HepG2 (cell line): ENCODE measurements around the gene PIEZO1. TPM values are rescaled to one million over a fixed set of nuclear protein-coding genes. Genes with fewer than 3 reads are reported as not detected.

Experiments
- ATF7 ChIP-seq, 2 experiments: fragments of 450-650 bp in 1 of 2; sonication (generic) in 1 of 2; formaldehyde crosslinking in 1 of 2; IDR thresholded peaks; 2 replicates each; pipeline versions ENCODE4 v1.4.0 to v1.6.1; 2016 to 2020; ENCODE audit warnings: antibody characterized with exemption in 1 of 2, mild to moderate bottlenecking in 1 of 2, missing genetic modification reagents in 1 of 2
- CENPBD1 ChIP-seq: sonication (generic); formaldehyde crosslinking; IDR thresholded peaks from 2 replicates; pipeline ENCODE4 v1.8.0; 2022; ENCODE audit warnings: missing genetic modification reagents, low read depth, mild to moderate bottlenecking, borderline replicate concordance
- CENPX ChIP-seq: sonication (generic); formaldehyde crosslinking; IDR thresholded peaks from 2 replicates; pipeline ENCODE4 v1.9.0; 2021; ENCODE audit warnings: mild to moderate bottlenecking, missing genetic modification reagents, moderate library complexity
- HMG20B ChIP-seq: conservative IDR thresholded peaks from 2 replicates; pipeline ENCODE4 v1.6.1; 2016; ENCODE audit warnings: missing genetic modification reagents, missing compliant biosample characterization
- HNRNPL ChIP-seq: fragments of 200-400 bp; formaldehyde crosslinking; IDR thresholded peaks from 2 replicates; pipeline ENCODE4 v1.6.1; 2017; ENCODE audit warnings: mild to moderate bottlenecking, low read depth, low read length
- IKZF1 ChIP-seq: fragments of 450-650 bp; IDR thresholded peaks from 2 replicates; pipeline ENCODE4 v1.7.1; 2016
- KAT8 ChIP-seq: IDR thresholded peaks from 2 replicates; pipeline ENCODE4 v1.6.1; 2016; ENCODE audit warnings: missing genetic modification reagents, missing compliant biosample characterization
- KLF6 ChIP-seq: IDR thresholded peaks from 2 replicates; pipeline ENCODE4 v1.8.0; 2016; ENCODE audit warnings: missing biosample characterization, missing genetic modification reagents
- MED13 ChIP-seq: sonication (generic); formaldehyde crosslinking; IDR thresholded peaks from 2 replicates; pipeline ENCODE4 v1.5.0; 2020; ENCODE audit warnings: missing genetic modification reagents
- MED8 ChIP-seq: sonication (generic); formaldehyde crosslinking; IDR thresholded peaks from 2 replicates; pipeline ENCODE4 v1.8.1; 2023; ENCODE audit warnings: mild to moderate bottlenecking, missing genetic modification reagents; ENCODE audit not compliant: insufficient replicate concordance
- MIER3 ChIP-seq: IDR thresholded peaks from 2 replicates; pipeline ENCODE4 v1.6.1; 2016; ENCODE audit warnings: missing compliant biosample characterization, borderline replicate concordance
- PITX1 ChIP-seq: sonication (generic); formaldehyde crosslinking; IDR thresholded peaks from 2 replicates; pipeline ENCODE4 v1.5.1; 2020; ENCODE audit warnings: mild to moderate bottlenecking, missing genetic modification reagents
- POGZ ChIP-seq: sonication (generic); formaldehyde crosslinking; IDR thresholded peaks from 2 replicates; pipeline ENCODE4 v1.4.0; 2020; ENCODE audit warnings: mild to moderate bottlenecking, missing genetic modification reagents
- SMAD1 ChIP-seq: sonication (generic); formaldehyde crosslinking; IDR thresholded peaks from 2 replicates; pipeline ENCODE4 v1.4.0; 2020; ENCODE audit warnings: missing genetic modification reagents, low read depth, mild to moderate bottlenecking, borderline replicate concordance
- SNAPC5 ChIP-seq: sonication (generic); formaldehyde crosslinking; IDR thresholded peaks from 2 replicates; pipeline ENCODE4 v1.8.1; 2023; ENCODE audit warnings: mild to moderate bottlenecking, missing genetic modification reagents, borderline replicate concordance
- SP1 ChIP-seq, 2 experiments: fragments of 450-650 bp in 1 of 2; sonication (generic) in 1 of 2; formaldehyde crosslinking in 1 of 2; IDR thresholded peaks; 2 replicates each; pipeline versions ENCODE4 v1.4.0 to v1.6.1; 2016 to 2020; ENCODE audit warnings: missing genetic modification reagents in 1 of 2
- THAP7 ChIP-seq: sonication (generic); formaldehyde crosslinking; IDR thresholded peaks from 2 replicates; pipeline ENCODE4 v1.8.1; 2023; ENCODE audit warnings: mild to moderate bottlenecking, missing genetic modification reagents
- TOE1 ChIP-seq: sonication (generic); formaldehyde crosslinking; IDR thresholded peaks from 2 replicates; pipeline ENCODE4 v1.4.0; 2020; ENCODE audit warnings: mild to moderate bottlenecking, missing genetic modification reagents
- USF2 ChIP-seq, 2 experiments: sonication (generic) in 1 of 2; formaldehyde crosslinking in 1 of 2; IDR thresholded peaks; 2 replicates each; pipeline versions ENCODE4 v1.5.1 to v1.6.1; 2011 to 2020; ENCODE audit warnings: borderline replicate concordance in 1 of 2, low read depth in 1 of 2, low read length in 1 of 2, mild to moderate bottlenecking in 1 of 2, missing genetic modification reagents in 1 of 2, moderate library complexity in 1 of 2
- ZNF12 ChIP-seq: sonication (generic); formaldehyde crosslinking; IDR thresholded peaks from 2 replicates; pipeline ENCODE4 v1.5.0; 2020; ENCODE audit warnings: missing genetic modification reagents
- ZNF124 ChIP-seq: sonication (generic); formaldehyde crosslinking; IDR thresholded peaks from 2 replicates; pipeline ENCODE4 v1.4.0; 2020; ENCODE audit warnings: missing genetic modification reagents
- ZNF232 ChIP-seq: sonication (generic); formaldehyde crosslinking; IDR thresholded peaks from 2 replicates; pipeline ENCODE4 v1.4.0; 2020; ENCODE audit warnings: missing genetic modification reagents, borderline replicate concordance
- ZNF329 ChIP-seq: sonication (generic); formaldehyde crosslinking; IDR thresholded peaks from 2 replicates; pipeline ENCODE4 v1.9.0; 2021; ENCODE audit warnings: low read depth, mild to moderate bottlenecking, missing genetic modification reagents
- ZNF644 ChIP-seq: IDR thresholded peaks from 2 replicates; pipeline ENCODE4 v1.6.1; 2016; ENCODE audit warnings: low read depth
- ZNF773 ChIP-seq: sonication (generic); formaldehyde crosslinking; IDR thresholded peaks from 2 replicates; pipeline ENCODE4 v1.4.0; 2020; ENCODE audit warnings: missing genetic modification reagents, borderline replicate concordance
- ZNF784 ChIP-seq: sonication (generic); formaldehyde crosslinking; IDR thresholded peaks from 2 replicates; pipeline ENCODE4 v1.5.1; 2020; ENCODE audit warnings: missing genetic modification reagents, mild to moderate bottlenecking, borderline replicate concordance
- polyA plus RNA-seq, 8 experiments: library from polyadenylated mRNA; depleted of rRNA in 3 of 8; stranded (reverse) in 7 of 8; unstranded in 1 of 8; fragments of >200 nt; fragmentation: Illumina TruSeq in 4 of 8; extraction: Trizol in 4 of 8; gene quantifications; 2 replicates each; pipeline versions ENCODE4 v1.2.1 to v1.2.3, GENCODE V29; 2011 to 2016; ENCODE audit warnings: low read depth in 4 of 8, missing spikeins in 1 of 8, mixed read lengths in 1 of 8; ENCODE audit not compliant: insufficient read depth in 1 of 8
- total RNA-seq, 5 experiments: library from RNA; depleted of rRNA; stranded (reverse); fragments of >200 nt; fragmentation: Illumina TruSeq; extraction: Trizol; gene quantifications; 2 replicates each; pipeline ENCODE4 v1.2.3, GENCODE V29; 2016; ENCODE audit warnings: low read depth in 1 of 5

The PIEZO1 gene
- total and polyA plus RNA-seq, 2 of the 13 experiments (the other 11 are each of a cell fraction or from before 2014, with no cell fraction given): 67.9 to 85.0 TPM

GRCh38 chr16:88803264-88803987, 18.4 kb upstream of the PIEZO1 start, which contains the start of gene CDT1 (continued):
- TF ChIP-seq ZNF784 (CRISPR knock-in tag) (peak; percentile 58; the same call in 1 of the 2 replicates), ZNF232 (CRISPR knock-in tag) (peak; percentile 79; the same call in 1 of the 2 replicates), ZNF644 (CRISPR knock-in tag) (no peak), ZNF773 (CRISPR knock-in tag) (no peak), IKZF1 (no peak), SNAPC5 (CRISPR knock-in tag) (no peak), KAT8 (CRISPR knock-in tag) (peak; percentile 49), CENPX (no peak), HNRNPL (no peak), PITX1 (0 out of 2 replicates have a peak, but pooled peaks have one; percentile 49), MED8 (no peak), MIER3 (CRISPR knock-in tag) (no peak), TOE1 (CRISPR knock-in tag) (peak; percentile 35; the same call in 1 of the 2 replicates), ZNF12 (no peak), USF2 (IDR thresholded peaks at IDR 0.05; ENCODE audit: low read depth, low read length) (no peak), USF2 (CRISPR knock-in tag; IDR thresholded peaks at IDR 0.05; ENCODE audit: borderline replicate concordance) (no peak), SMAD1 (CRISPR knock-in tag) (0 out of 2 replicates have a peak, but pooled peaks have one; percentile 64), MED13 (CRISPR knock-in tag) (0 out of 2 replicates have a peak, but pooled peaks have one; percentile 56), ZNF124 (peak; percentile 76; the same call in 1 of the 2 replicates), ZNF329 (CRISPR knock-in tag) (no peak; the same call in none of the 2 replicates), SP1 (IDR thresholded peaks at IDR 0.05) (no peak), SP1 (CRISPR knock-in tag; IDR thresholded peaks at IDR 0.05) (peak; percentile 91), HMG20B (no peak), CENPBD1 (CRISPR knock-in tag) (no peak; the same call in 1 of the 2 replicates), KLF6 (peak; percentile 44; the same call in 1 of the 2 replicates), POGZ (no peak), ATF7 (IDR thresholded peaks at IDR 0.05) (no peak), ATF7 (CRISPR knock-in tag; IDR thresholded peaks at IDR 0.05) (0 out of 2 replicates have a peak, but pooled peaks have one; percentile 38), THAP7 (peak; percentile 21; the same call in 1 of the 2 replicates)
